ENCODE measurements around the gene KIRREL3. TPM values are rescaled to one million over a fixed set of nuclear protein-coding genes. Genes with fewer than 3 reads are reported as not detected.

The KIRREL3 gene
- polyA plus RNA-seq, 1 of the 3 experiments (the other 2 are of a cell fraction): 3.7 TPM

- TF ChIP-seq IRF3 (IDR thresholded peaks at IDR 0.05; ENCODE audit: low read depth, low read length) (no peak), POLR2AphosphoS5 (IDR thresholded peaks at IDR 0.05; ENCODE audit: low read depth, low read length) (no peak), FOXJ3 (CRISPR knock-in tag; IDR thresholded peaks at IDR 0.05) (no peak), FOSL2 (IDR thresholded peaks at IDR 0.05; ENCODE audit: borderline replicate concordance, low read depth) (no peak), GATA2 (CRISPR knock-in tag; IDR thresholded peaks at IDR 0.05) (no peak), SIN3A (IDR thresholded peaks at IDR 0.05; ENCODE audit: borderline replicate concordance, low read depth, low read length) (no peak), ZBTB33 (IDR thresholded peaks at IDR 0.05; ENCODE audit: borderline replicate concordance, low read depth) (no peak), USF2 (IDR thresholded peaks at IDR 0.05; ENCODE audit: borderline replicate concordance, low read depth, low read length) (no peak), TAF1 (IDR thresholded peaks at IDR 0.05; ENCODE audit: borderline replicate concordance, low read depth, low read length) (no peak)
These were observed 245.8 kb downstream of the KIRREL3 start (continued) for GRCh38 chr11:126754591-126755426.

GRCh38 chr11:126753990-126754389 lies 246.6 kb downstream of the KIRREL3 start:
- Histone ChIP-seq H3K4me3 (ENCODE audit: low read depth in 2 of 2, low read length in 1 of 2) (no peak overlapping the region), H3K4me2 (no peak overlapping the region), H3K79me2 (ENCODE audit: insufficient read depth) (no peaks in the 10 kb centered on the region), H3K9me2 (no peaks in the 10 kb centered on the region), H4K20me1 (ENCODE audit: insufficient read depth) (no peaks in the 10 kb centered on the region), H3K27ac (ENCODE audit: low read depth in 2 of 2, low read length in 1 of 2) (no peak overlapping the region), H3K36me3 (replicated peaks in 1 of 2; ENCODE audit: control insufficient read depth in 1 of 2, insufficient read depth in 2 of 2, low read length in 1 of 2) (no peaks in the 10 kb centered on the region), H3K27me3 (ENCODE audit: insufficient read depth) (no peaks in the 10 kb centered on the region), H3K9ac (no peak overlapping the region), H2AFZ (ENCODE audit: low read depth) (no peak overlapping the region), H3K4me1 (ENCODE audit: control insufficient read depth in 1 of 2, insufficient read depth in 2 of 2, low read depth in 1 of 2, low read length in 1 of 2) (peaks cover 0 to 8% of the 10 kb centered on the region in 2 experiments; a peak in 2 of 4 replicates), H3F3A (replicated peaks; ENCODE audit: insufficient read depth) (no peaks in the 10 kb centered on the region), H3K9me3 (no peaks in the 10 kb centered on the region)
- DNase-seq: peak; percentile 36
- ChIA-PET CTCF (interaction anchor here (1.4 to 3.1 kb wide), 2 partner anchors 10 to 269 kb away, joined by 3 to 9 read pairs; no protein-coding TSS in a partner anchor), POLR2A (no interaction called here)
- 23% methylated on average over 1 of the region's 1 CpG for WGBS (ENCODE audit: low lambda C conversion rate)
- TF ChIP-seq POLR2AphosphoS5 (IDR thresholded peaks at IDR 0.05; ENCODE audit: low read depth, low read length) (peak; percentile 38; the same call in 1 of the 2 replicates), MEF2A (IDR thresholded peaks at IDR 0.05; ENCODE audit: borderline replicate concordance, low read depth) (no peak), EP300 (IDR thresholded peaks at IDR 0.05; ENCODE audit: borderline replicate concordance in 1 of 2, low read depth in 1 of 2, low read length in 1 of 2) (peak in 1 of 2 experiments; percentile 46; a peak in 1 of 4 replicates), RFX5 (IDR thresholded peaks at IDR 0.05; ENCODE audit: low read length) (no peak), CTCF (IDR thresholded peaks at IDR 0.05) (no peak), MAX (IDR thresholded peaks at IDR 0.05; ENCODE audit: low read depth) (no peak), RCOR1 (IDR thresholded peaks at IDR 0.05; ENCODE audit: low read length) (peak; percentile 73), FOXM1 (IDR thresholded peaks at IDR 0.05; ENCODE audit: low read depth) (no peak), IRF3 (IDR thresholded peaks at IDR 0.05; ENCODE audit: low read depth, low read length) (no peak), USF2 (IDR thresholded peaks at IDR 0.05; ENCODE audit: borderline replicate concordance, low read depth, low read length) (no peak), GABPA (IDR thresholded peaks at IDR 0.05; ENCODE audit: low read depth) (no peak), ELF1 (IDR thresholded peaks at IDR 0.05) (no peak), FOXJ3 (CRISPR knock-in tag; IDR thresholded peaks at IDR 0.05) (no peak), PBX3 (IDR thresholded peaks at IDR 0.05) (no peak), JUND (IDR thresholded peaks at IDR 0.05) (no peak)

All from SK-N-SH (cell line).